Epidermal melanocyte (primary cell): Measurements from ENCODE around the gene PARVG.

Experiments
- DNase-seq: peaks from one replicate; pipeline ENCODE4 v3.0.0; 2011; ENCODE audit warnings: low spot score; ENCODE audit not compliant: insufficient read length

Gene PARVG, protein sequence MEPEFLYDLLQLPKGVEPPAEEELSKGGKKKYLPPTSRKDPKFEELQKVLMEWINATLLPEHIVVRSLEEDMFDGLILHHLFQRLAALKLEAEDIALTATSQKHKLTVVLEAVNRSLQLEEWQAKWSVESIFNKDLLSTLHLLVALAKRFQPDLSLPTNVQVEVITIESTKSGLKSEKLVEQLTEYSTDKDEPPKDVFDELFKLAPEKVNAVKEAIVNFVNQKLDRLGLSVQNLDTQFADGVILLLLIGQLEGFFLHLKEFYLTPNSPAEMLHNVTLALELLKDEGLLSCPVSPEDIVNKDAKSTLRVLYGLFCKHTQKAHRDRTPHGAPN

DNA sequence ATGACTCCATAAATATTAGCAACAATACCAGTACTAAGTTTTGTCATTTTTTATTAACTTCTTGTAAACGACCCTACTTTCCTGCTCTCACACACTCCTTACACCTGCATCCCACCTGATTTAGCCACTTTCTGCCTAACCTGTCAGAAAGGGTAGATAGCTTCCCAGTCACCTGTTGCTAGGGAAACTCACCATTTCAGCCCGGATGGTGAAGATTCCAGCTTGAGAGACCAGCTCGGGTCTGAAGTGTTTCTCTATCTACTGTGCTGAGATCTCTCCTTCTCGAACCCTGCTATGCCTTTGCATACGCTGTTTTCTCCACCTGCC, at the start of gene PARVG:
PARVG (plus strand) TSS at position 220 of the 327 bp plus-strand sequence. CDS start 2,405 bp downstream, outside the sequence.
- DNase-seq = no peak

DNA sequence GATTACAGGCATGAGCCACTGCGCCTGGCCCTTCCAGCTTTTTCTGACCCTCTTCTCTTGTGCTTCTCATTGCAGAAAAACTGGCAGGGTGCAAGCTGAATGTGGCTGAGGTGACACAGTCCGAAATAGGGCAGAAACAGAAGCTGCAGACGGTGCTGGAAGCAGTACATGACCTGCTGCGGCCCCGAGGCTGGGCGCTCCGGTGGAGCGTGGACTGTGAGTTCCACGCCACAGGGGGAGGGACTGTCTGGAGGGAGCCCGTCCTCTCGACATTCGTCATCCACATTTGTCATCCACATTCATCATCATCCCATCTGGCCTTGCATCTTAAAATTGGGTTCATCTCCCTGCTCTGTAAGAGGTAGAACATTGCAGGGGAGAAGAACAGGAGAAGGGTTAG, 49.3 kb upstream of the PARVG start:
- DNase-seq = no peak

DNA sequence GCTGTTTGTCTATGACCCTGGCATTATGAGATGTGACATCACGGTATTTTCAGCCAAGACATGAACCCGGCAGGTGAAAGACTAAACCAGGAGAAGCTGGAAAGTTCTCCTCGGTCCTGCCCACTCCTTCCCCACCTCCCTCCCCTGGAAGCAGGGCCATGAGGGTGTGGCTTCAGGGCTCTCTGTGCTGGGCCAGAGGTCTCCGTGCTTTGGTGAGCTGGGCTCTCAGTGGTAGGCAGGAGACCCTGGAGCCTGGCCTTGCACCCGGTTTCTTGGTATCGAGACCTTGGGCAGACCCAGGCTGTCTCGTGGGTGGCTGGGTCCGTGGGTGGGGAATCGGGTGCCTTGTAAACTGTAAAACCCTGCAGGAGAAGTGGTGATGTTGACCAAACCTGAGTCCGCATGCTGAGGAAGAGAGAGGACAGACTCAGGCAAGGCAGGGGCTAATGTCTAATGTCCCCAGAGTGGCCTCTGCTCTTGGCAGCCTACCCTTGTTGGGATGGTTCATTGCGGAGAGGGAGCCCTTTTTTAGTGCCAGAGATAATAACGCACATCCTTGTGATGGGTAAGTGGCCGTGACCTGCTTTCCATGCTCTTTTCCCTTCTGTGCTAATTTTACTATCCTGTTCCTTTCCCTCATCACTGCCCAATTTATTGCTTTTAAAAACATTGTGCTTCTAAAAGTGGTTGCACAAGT, 48.6 kb upstream of the PARVG start:
- no peak for DNase-seq

DNA sequence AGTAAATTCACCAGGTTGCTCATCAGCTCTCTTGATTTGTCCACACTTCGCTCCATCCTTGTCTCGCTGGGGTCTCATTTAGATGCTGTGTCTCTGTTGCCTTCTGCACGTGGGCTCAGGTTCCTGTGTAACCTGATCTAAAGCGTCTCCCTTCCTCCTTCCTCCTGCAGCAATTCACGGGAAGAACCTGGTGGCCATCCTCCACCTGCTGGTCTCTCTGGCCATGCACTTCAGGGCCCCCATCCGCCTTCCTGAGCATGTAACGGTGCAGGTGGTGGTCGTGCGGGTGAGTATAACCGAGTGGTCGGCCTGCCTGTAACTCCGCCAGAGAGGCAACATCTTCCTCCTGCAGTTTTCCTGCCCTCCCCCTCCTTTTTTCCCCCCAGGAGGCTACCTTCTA, 48.0 kb upstream of the PARVG start:
- no peak for DNase-seq

DNA sequence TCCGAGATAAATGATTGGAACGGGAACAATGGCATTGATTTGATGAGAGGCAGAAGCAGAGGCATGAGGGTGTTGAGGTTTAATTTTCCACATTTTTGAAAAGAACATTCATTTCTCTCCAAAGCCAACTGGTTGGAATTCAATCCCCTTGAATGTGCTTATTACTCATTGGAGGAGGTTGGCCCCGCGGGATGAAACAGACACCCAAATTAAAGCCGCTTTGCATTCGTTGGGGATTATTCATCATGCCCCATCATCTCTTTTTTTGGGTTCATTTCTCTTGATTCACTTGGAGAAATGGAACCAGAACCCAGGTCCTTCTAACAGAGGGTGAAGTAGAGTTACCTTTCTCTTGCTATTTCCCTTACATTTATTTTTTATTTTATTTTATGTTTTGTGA, 47.6 kb upstream of the PARVG start:
- no peak for DNase-seq

DNA sequence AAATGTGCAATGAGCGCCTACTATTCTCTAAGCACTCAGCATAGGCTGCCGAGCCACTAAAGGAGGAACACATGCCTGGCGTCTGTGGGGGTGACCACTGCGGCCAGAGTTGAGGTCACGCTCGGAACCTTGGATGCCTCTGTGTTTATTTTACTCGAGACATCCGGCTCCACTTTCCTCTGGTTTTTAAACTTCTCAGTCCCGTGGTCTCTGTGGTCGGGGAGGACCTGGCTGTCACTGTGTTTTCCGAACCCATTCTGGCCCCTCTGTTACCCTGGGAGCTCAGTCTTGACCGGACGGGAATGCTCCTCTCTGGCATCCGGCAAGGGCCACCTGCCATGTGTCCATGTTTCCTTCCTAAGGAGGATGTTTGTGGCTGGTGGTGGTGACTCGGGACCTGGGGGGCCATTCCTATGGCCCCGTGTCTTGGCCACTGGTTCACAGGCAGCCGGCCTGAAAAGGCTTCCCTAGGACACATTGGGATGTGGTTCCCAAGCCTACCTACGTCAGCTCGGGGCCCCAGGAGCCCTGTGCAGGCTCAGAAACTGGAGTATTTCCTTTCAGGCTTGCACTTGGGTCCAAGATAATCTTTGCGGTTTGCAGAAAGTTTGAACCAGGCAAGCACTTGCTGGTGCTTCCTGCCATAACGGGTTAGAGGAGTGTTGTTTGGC, 46.7 kb upstream of the PARVG start:
- DNase-seq = no peak

DNA sequence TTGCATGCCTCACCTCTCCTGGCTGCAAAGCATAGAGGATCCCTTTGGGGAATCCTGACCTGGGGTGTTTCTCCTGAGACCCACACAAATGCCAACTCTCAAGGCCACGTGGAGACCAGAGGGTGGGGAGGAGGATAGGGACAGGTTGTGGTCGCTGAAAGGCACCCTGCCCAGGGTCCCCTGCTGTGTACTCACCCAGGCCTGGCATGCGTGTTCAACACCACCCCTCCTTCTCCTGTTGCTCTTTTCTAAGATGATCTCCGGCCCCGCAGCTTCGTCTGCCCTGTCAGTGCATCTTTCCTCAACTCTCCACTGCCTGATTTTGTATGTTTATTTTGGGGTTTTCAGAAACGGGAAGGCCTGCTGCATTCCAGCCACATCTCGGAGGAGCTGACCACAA, 44.6 kb upstream of the PARVG start:
- DNase-seq = no peak

DNA sequence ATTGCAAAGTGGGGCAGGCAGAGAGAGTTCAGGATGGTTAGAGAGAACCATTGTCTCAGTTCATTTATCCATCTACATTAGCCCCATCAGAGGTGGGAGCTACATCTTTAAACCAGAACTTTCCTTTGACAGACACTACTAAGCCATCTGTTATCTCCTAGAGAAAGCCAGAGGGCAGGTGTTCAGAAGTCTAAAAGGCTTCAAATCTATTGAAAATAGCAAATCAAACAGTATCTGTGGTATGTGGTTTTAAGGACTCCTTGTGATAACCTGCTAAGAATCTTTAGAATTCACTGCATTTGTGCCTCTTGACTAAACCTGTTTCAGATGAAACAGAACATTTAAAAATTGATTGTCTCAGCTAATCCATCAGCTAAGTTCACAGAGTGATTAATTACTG, 43.9 kb upstream of the PARVG start:
- no peak for DNase-seq

DNA sequence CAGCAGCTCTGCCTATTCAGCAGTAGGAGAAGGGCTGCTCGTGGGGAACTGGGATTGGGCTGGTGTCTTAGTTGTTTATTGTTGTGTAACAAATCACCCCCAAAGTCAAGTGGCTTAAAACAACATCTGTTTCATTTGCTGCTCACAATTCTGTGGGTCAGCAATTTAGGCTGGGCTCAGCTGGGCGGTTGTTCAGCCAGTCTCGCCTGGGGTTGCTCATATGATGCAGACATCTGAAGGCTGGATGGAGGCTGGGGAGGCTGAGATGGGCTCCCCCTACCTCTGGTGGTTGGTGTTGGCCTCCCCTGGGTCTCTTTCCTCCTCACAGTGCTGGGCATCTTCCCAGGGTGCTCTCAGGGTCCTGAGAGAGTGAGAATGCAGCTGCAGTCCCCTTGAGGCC, 43.3 kb upstream of the PARVG start:
- DNase-seq = no peak

DNA sequence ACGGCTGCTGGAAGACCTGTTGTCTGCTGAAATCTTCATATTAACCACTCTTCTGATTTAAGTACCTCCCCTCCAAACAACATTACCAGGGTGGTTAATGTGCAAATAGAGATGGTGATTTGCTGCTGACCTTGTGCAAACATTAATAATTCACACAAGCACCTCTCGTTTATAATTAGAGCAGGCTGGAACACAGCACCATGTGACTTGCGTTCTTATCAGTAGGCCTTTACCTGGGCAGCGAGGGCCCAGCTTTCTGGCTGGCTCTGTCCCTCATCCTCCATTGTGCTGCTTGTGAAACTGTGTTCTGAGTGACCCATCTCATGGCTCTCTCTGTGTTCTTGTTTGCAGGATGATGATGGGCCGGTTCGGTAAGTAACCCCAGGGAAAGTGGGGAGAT, 41.0 kb upstream of the PARVG start:
- DNase-seq = no peak

DNA sequence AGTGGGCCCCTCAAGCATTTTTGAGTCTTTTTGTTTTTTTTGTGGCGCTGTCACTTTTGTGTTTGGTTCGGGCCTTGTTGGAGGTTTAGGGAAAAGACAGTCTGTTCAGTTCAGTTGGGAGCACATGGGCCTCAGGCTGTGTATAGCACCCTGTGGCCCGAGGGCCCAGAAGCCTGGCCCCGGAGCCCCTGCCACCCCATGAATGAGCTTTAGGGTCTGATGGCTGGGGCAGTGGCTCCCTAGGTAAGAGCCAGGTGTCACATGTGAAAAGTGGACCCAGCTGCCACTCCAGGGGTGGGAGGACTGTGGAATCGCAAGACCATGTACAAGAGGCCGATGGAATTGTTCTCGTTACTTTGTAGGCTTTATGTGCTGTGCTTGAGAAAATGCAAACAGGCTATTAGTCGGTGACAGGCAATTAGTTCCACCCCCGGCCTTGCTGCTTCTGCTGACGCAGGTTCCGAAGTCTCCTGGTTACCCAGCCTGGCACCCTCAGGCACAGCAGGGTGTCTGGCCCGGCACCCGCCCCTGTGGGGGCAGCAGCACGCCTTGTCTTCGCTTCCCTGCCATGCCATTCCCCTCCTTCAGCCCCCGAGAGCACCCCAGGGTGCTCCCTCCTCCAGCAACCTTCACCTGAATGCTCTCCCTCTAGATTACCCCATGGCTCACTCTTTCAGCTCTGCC, 38.2 kb upstream of the PARVG start:
- DNase-seq = no peak

DNA sequence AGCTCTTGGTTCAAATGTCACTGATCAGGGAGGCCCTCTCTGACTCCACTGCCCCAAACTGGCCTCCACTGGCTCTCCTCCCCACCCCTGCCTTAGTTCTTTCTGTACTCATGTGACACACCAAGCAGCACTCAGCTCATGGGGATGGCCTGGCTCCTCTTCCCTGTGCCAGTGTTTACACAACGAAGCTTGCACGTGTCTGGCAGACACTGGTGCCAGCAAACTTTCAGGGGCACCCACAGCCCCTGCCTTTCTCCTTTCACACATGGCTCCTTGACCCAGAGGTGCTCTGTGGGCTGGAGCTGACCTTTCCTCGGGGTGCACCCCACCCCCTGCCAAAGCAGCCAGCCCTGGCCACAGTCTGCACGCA, 37.6 kb upstream of the PARVG start:
- no peak for DNase-seq

DNA sequence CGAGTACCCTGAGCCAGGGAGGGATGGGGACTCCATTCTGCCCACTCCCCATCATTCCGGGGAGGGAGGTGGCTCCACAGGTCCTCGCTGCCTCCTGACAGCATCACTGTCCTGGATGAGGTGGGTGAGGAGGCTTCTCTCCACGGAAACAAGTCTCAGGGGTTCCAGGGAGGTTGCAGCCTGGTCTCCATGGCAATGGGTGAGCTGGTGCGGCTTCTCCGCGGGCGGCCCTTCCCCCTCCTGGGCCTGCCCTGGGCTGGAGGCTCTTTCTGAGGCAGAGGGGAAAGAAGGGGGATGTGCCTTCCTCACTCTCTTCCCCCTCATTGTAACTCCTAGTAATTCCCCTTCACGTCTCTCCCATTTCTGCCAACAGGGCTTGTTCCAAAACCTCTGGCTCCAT, 37.1 kb upstream of the PARVG start:
- no peak for DNase-seq

DNA sequence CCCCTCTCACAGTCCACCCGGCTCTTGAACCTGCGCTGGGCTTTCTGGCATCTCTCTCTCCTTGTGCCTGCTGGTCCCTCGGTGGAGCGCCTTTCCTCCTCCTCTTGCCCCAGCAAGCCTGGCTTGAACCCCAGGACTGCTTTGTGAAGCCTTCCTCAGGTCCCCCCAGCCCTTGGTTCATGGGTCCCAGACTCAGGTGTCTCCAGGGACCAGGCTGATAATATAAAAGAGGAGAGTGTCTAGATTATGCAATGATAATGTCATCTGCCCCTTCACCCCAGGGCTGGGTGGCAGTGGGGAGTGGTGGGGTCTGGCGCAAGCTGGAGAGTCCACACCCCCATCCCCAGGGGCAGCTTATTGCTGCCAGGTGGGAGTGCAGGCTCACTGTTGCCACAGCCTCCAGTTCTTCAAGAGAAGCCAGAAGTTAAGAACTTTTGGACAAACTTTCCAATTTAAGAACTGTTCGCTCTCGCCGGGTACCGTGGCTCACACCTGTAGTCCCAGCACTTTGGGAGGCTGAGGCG, 36.6 kb upstream of the PARVG start:
- no peak for DNase-seq

DNA sequence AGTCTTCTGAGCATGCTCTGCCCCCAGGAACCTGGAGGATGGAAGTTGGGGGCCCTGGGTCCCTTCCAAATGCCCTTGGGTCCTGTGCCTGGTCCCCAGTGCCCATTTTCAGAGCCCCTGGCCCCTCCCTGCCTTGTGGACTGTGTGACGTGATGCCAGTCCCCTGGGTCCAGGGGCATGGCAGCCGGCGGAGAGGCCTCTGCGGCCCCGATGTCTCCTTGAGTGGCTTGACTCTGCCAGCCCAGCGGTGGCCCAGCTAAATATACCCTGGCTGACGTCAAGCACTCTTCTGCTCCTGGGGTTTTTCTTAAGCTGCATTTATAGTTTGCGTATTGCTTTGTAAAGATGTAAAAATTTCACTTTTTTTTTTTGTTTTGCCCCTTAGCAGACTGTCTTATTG, 35.2 kb upstream of the PARVG start:
- DNase-seq = no peak

DNA sequence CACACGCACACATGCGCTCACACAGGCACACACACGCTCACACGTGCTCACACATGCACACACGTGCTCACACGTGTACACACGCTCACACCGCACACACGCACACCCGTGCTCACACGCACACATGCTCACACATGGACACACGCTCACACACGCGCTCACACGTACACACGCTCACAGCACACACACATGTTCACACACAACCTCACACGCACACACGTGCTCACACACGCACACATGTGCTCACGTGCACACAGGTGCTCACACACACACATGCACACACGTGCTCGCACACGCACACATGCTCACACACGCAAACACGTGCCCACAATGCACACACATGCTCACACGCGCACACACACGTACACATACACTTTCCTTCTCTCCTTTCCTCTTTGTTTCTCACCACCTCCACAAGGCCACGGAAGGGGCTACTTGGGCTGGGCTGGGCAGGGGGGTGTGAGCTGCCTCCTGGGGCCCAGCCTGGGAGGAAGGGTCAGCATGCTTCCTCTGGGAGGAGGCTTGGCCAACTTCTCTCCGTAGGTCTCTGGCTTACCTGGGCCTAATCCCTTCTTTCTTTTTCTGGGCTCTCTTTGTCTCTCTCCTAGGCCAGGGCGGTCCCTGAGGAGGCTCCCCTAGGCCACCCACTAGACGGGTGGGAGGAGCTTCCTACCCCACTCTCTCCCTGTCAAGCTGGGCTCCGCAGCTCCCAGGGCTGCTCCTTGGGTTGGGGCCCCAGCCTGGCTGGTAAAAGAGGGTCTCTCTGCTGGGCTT, 34.5 kb upstream of the PARVG start:
- DNase-seq = no peak

DNA sequence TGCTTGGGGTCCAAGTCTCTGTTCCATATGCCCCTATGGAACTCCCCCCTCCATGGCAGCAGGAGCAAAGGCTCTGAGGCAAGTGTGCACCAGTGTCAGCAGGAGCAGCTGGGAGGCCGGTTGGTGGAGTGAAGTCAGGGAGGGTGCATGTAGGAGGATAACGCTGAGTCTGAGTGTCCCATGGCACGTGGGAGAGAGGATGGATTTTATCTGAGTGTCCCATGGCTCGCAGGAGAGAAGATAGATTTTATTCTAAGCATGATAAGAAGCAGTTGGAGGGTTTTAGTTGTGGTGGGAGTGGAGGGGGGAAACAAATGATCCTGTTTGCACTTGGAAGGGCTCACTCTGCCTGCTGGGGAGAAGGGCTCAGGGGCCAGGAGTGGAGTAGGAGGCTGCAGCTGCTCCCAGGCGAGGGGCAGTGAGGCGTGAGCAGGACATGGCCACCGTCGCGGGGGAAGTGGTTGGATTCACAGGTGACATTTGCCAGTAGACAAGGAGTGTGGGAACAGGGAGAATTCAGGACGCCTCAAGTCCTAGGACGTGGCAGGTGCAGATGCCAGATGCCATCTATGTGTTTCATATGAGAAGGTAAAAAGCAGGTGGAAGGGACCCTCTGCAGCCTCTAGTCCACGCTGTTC, 33.6 kb upstream of the PARVG start:
- DNase-seq = no peak

DNA sequence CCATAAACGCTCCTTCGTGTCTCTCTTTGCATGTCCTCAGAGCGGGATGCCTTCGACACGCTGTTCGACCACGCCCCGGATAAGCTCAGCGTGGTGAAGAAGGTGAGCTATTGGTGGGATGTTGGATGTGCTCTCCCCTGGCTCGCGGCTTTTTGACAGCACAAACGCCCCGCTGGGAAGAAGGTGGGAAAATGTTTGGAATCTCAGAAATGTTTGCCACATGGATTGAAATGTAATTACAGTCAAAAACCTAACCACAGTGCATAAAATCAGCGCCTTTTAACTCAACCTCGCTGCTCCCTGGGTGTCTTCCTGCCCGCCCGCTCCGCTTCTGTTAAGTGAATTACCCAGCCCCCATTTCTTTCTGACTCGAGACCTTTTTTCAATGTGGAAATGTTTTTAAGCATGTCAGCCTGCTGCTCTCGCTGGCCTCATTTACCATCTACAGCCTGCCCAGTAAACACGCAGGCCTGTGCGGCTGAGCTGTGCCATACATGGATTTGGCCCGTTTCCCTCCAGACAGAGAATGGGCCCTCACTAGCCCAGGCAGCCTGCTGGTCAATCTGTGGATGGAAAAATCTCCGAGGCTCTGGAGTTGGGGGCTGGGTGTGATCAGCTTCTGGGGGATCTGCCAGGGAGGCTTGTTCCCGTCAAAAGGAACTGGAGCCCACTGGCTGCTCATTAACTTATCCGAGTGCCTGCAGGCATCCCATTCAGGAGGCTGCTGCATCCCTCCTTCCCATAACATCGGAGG, 32.7 kb upstream of the PARVG start:
- DNase-seq = no peak

DNA sequence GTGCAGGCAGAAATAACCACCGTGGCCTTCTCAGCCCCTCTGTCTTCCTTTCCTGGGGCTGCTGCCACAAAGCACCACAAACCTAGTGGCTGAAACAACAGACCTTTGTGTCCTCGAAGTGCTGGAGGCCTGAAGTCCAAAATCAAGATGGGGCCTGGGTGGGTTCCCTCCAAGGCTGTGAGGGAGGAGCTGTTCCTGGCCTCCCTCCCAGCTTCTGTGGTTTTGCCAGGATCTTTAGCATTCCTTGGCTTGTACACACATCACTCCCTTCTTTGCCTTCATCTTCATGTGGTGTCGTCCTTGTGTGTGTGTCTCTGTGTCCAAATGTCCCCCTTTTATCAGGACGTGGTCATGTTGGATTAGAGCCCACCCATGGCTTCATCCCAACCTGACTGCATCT, 29.0 kb upstream of the PARVG start:
- peak; percentile 81 for DNase-seq

DNA sequence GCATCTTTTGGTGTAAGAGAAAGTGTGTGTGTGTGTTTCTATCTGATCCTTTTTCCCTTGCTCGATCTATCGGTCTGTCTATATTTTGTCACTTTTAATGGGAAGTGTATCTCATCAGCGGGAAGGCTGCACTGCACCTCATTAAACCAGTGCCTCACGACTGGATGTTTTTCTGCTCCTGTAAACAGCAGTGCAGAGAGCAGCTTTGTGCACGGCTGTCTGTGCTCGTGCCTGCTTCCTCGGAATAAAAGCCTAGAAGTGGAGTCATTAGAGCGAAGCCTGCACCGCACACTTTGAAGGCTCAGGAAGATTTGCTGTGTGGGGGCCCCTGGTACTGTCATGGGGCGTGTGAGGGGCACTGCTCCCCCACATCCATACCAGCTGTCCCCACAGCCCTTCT, 27.0 kb upstream of the PARVG start:
- DNase-seq = no peak
